OCI-LY3 (cell line): Measurements from ENCODE around the gene GPATCH4.

Experiments used
- H2AFZ ChIP-seq: fragments of 200-600, 300-600 bp; shearing (Covaris generic); 2 replicates; pipeline ENCODE4 v1.6.0; 2014; ENCODE audit warnings: antibody characterized with exemption, low read depth, low read length
- H3K27ac ChIP-seq: fragments of 200-600, 300-600 bp; sonication (generic); 2 replicates; pipeline ENCODE4 v1.5.1; 2014; ENCODE audit warnings: mild to moderate bottlenecking, low read length, moderate library complexity, mixed read lengths
- H3K27me3 ChIP-seq: fragments of 200-600, 300-600 bp; sonication (generic); 2 replicates; pipeline ENCODE4 v1.6.1; 2014; ENCODE audit warnings: low read depth, low read length, mixed read lengths
- H3K36me3 ChIP-seq: fragments of 200-600, 300-600 bp; sonication (generic); replicated peaks from 2 replicates; pipeline ENCODE3; 2014; ENCODE audit warnings: low read depth, low read length, mixed read lengths
- H3K4me1 ChIP-seq: fragments of 300-600, 200-600 bp; sonication (generic); 2 replicates; pipeline ENCODE4 v1.6.1; 2014; ENCODE audit warnings: low read length, mixed read lengths
- H3K4me2 ChIP-seq: fragments of 200-600, 300-600 bp; sonication (generic); 2 replicates; pipeline ENCODE4 v1.6.1; 2014; ENCODE audit warnings: low read length, mixed read lengths
- H3K4me3 ChIP-seq: fragments of 300-600, 200-600 bp; sonication (generic); 2 replicates; pipeline ENCODE4 v1.5.1; 2014; ENCODE audit warnings: antibody characterized with exemption, mild to moderate bottlenecking, low read length, moderate library complexity
- H3K79me2 ChIP-seq: fragments of 300-600, 200-600 bp; shearing (Covaris generic); 2 replicates; pipeline ENCODE4 v1.6.1; 2014; ENCODE audit warnings: mild to moderate bottlenecking, low read length, mixed read lengths
- H3K9ac ChIP-seq: fragments of 300-600, 200-600 bp; shearing (Covaris generic); 2 replicates; pipeline ENCODE4 v1.6.0; 2014; ENCODE audit warnings: mild to moderate bottlenecking, low read length, moderate library complexity
- H3K9me3 ChIP-seq: fragments of 200-600, 300-600 bp; shearing (Covaris generic); 2 replicates; pipeline ENCODE4 v1.6.1; 2014; ENCODE audit warnings: low read length, mixed read lengths; ENCODE audit not compliant: insufficient read depth
- H4K20me1 ChIP-seq: fragments of 200-600, 300-600 bp; sonication (generic); 2 replicates; pipeline ENCODE4 v1.6.1; 2016; ENCODE audit warnings: low read length, mixed read lengths; ENCODE audit not compliant: insufficient read depth
- CTCF ChIP-seq: fragments of 200-600, 300-600 bp; sonication (generic); IDR thresholded peaks from 2 replicates; pipeline ENCODE4 v1.5.1; 2014; ENCODE audit warnings: antibody characterized with exemption, low read length, low read depth
- EZH2phosphoT487 ChIP-seq: fragments of 200-600 bp; shearing (Covaris generic); IDR thresholded peaks from 2 replicates; pipeline ENCODE4 v1.6.1; 2018; ENCODE audit warnings: antibody characterized with exemption, mixed run types, low read depth

Gene GPATCH4

GRCh38 chr1:156549831-156550230 lies 51.4 kb downstream of the GPATCH4 start:
- no peaks in the 10 kb centered on the region for H4K20me1 ChIP-seq
- no peak overlapping the region for H3K27ac ChIP-seq
- H3K9me3 ChIP-seq, result no peaks in the 10 kb centered on the region
- H3K4me3 ChIP-seq, result no peak overlapping the region
- H3K79me2 ChIP-seq, result no peaks in the 10 kb centered on the region
- no peaks in the 10 kb centered on the region for H3K36me3 ChIP-seq
- no peak overlapping the region for H3K4me2 ChIP-seq
- no peaks in the 10 kb centered on the region for H3K27me3 ChIP-seq
- no peak overlapping the region for H3K9ac ChIP-seq
- no peak overlapping the region for H2AFZ ChIP-seq
- TF ChIP-seq EZH2phosphoT487 (no peak), CTCF (no peak)
- 0 out of 2 replicates have a peak, but pooled peaks cover 3% of the 10 kb centered on the region for H3K4me1 ChIP-seq

GRCh38 chr1:156549390-156549789 lies 51.9 kb downstream of the GPATCH4 start:
- TF ChIP-seq EZH2phosphoT487, result no peak
- TF ChIP-seq CTCF, result no peak
- H3K79me2 ChIP-seq, result no peaks in the 10 kb centered on the region
- H3K9ac ChIP-seq, result no peak overlapping the region
- no peak overlapping the region for H3K27ac ChIP-seq
- no peaks in the 10 kb centered on the region for H3K36me3 ChIP-seq
- no peaks in the 10 kb centered on the region for H3K27me3 ChIP-seq
- H3K4me1 ChIP-seq, result 0 out of 2 replicates have a peak, but pooled peaks cover 3% of the 10 kb centered on the region
- no peak overlapping the region for H3K4me2 ChIP-seq
- H3K9me3 ChIP-seq, result no peaks in the 10 kb centered on the region
- no peaks in the 10 kb centered on the region for H4K20me1 ChIP-seq
- no peak overlapping the region for H3K4me3 ChIP-seq
- H2AFZ ChIP-seq, result no peak overlapping the region

GRCh38 chr1:156547982-156548381 lies 53.3 kb downstream of the GPATCH4 start:
- no peak overlapping the region for H3K9ac ChIP-seq
- H3K36me3 ChIP-seq, result no peaks in the 10 kb centered on the region
- TF ChIP-seq CTCF (no peak), EZH2phosphoT487 (no peak)
- H3K4me2 ChIP-seq, result no peak overlapping the region
- H3K27ac ChIP-seq, result no peak overlapping the region
- no peaks in the 10 kb centered on the region for H3K4me1 ChIP-seq
- no peaks in the 10 kb centered on the region for H3K79me2 ChIP-seq
- H2AFZ ChIP-seq, result no peak overlapping the region
- no peaks in the 10 kb centered on the region for H3K27me3 ChIP-seq
- H3K4me3 ChIP-seq, result no peak overlapping the region
- no peaks in the 10 kb centered on the region for H4K20me1 ChIP-seq
- H3K9me3 ChIP-seq, result no peaks in the 10 kb centered on the region

- H3K9me3 ChIP-seq, result no peaks in the 10 kb centered on the region
- H2AFZ ChIP-seq, result no peak overlapping the region
- H3K9ac ChIP-seq, result no peak overlapping the region
- H3K4me1 ChIP-seq, result no peaks in the 10 kb centered on the region
- H3K36me3 ChIP-seq, result no peaks in the 10 kb centered on the region
- no peaks in the 10 kb centered on the region for H3K27me3 ChIP-seq
- H4K20me1 ChIP-seq, result no peaks in the 10 kb centered on the region
- H3K79me2 ChIP-seq, result no peaks in the 10 kb centered on the region
- no peak overlapping the region for H3K4me2 ChIP-seq
- TF ChIP-seq CTCF (no peak), EZH2phosphoT487 (no peak)
- H3K27ac ChIP-seq, result no peak overlapping the region
- H3K4me3 ChIP-seq, result no peak overlapping the region
These were observed 53.8 kb downstream of the GPATCH4 start for GRCh38 chr1:156547434-156547833.
